ENCODE data around the gene SEL1L3.

Gene SEL1L3

GRCh38 chr4:25890571-25891485, 28.0 kb upstream of the SEL1L3 start:
- in situ Hi-C loops (cut with MboI; ENCODE audit: low sequenced_read_pairs, unreplicated experiment), result no loop called here
- DNase-seq (ENCODE audit: low spot score), result no peak
- no peak for TF ChIP-seq CTCF (IDR thresholded peaks at IDR 0.05; ENCODE audit: borderline replicate concordance, control extremely low read depth, extremely low read depth, insufficient read depth, missing control alignments)

- DNase-seq (ENCODE audit: low spot score), result no peak
- TF ChIP-seq CTCF (IDR thresholded peaks at IDR 0.05; ENCODE audit: borderline replicate concordance, control extremely low read depth, extremely low read depth, insufficient read depth, missing control alignments), result no peak
- in situ Hi-C loops (cut with MboI; ENCODE audit: low sequenced_read_pairs, unreplicated experiment), result no loop called here
Measured at GRCh38 chr4:25889589-25890503, 27.1 kb upstream of the SEL1L3 start.

GRCh38 chr4:25888781-25889180, 26.0 kb upstream of the SEL1L3 start:
- no peak for TF ChIP-seq CTCF (IDR thresholded peaks at IDR 0.05; ENCODE audit: borderline replicate concordance, control extremely low read depth, extremely low read depth, insufficient read depth, missing control alignments)
- no peak for DNase-seq (ENCODE audit: low spot score)
- in situ Hi-C loops (cut with MboI; ENCODE audit: low sequenced_read_pairs, unreplicated experiment), result no loop called here

GRCh38 chr4:25884031-25884782, 21.4 kb upstream of the SEL1L3 start:
- TF ChIP-seq CTCF (IDR thresholded peaks at IDR 0.05; ENCODE audit: borderline replicate concordance, control extremely low read depth, extremely low read depth, insufficient read depth, missing control alignments), result no peak
- in situ Hi-C loops (cut with MboI; ENCODE audit: low sequenced_read_pairs, unreplicated experiment), result no loop called here

GRCh38 chr4:25883565-25883964, 20.8 kb upstream of the SEL1L3 start:
- no peak for TF ChIP-seq CTCF (IDR thresholded peaks at IDR 0.05; ENCODE audit: borderline replicate concordance, control extremely low read depth, extremely low read depth, insufficient read depth, missing control alignments)
- in situ Hi-C loops (cut with MboI; ENCODE audit: low sequenced_read_pairs, unreplicated experiment), result no loop called here
- DNase-seq (ENCODE audit: low spot score), result no peak

More at GRCh38 chr4:25884031-25884782, 21.4 kb upstream of the SEL1L3 start:
- DNase-seq (ENCODE audit: low spot score), result no peak

- TF ChIP-seq CTCF (IDR thresholded peaks at IDR 0.05; ENCODE audit: borderline replicate concordance, control extremely low read depth, extremely low read depth, insufficient read depth, missing control alignments), result no peak
- DNase-seq (ENCODE audit: low spot score), result no peak
- in situ Hi-C loops (cut with MboI; ENCODE audit: low sequenced_read_pairs, unreplicated experiment), result no loop called here
Measured at GRCh38 chr4:25882226-25882625, 19.4 kb upstream of the SEL1L3 start.
